HG03378 (cell line): ENCODE measurements around the gene NRP2.

ENCODE experiments used
- ATAC-seq: cut with Tn5 transposase; IDR thresholded peaks from one replicate; pipeline ENCODE4 v1.9.1; 2021; ENCODE audit warnings: mild to moderate bottlenecking, moderate library complexity; ENCODE audit not compliant: unreplicated experiment

Gene NRP2, protein sequence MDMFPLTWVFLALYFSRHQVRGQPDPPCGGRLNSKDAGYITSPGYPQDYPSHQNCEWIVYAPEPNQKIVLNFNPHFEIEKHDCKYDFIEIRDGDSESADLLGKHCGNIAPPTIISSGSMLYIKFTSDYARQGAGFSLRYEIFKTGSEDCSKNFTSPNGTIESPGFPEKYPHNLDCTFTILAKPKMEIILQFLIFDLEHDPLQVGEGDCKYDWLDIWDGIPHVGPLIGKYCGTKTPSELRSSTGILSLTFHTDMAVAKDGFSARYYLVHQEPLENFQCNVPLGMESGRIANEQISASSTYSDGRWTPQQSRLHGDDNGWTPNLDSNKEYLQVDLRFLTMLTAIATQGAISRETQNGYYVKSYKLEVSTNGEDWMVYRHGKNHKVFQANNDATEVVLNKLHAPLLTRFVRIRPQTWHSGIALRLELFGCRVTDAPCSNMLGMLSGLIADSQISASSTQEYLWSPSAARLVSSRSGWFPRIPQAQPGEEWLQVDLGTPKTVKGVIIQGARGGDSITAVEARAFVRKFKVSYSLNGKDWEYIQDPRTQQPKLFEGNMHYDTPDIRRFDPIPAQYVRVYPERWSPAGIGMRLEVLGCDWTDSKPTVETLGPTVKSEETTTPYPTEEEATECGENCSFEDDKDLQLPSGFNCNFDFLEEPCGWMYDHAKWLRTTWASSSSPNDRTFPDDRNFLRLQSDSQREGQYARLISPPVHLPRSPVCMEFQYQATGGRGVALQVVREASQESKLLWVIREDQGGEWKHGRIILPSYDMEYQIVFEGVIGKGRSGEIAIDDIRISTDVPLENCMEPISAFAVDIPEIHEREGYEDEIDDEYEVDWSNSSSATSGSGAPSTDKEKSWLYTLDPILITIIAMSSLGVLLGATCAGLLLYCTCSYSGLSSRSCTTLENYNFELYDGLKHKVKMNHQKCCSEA

DNA sequence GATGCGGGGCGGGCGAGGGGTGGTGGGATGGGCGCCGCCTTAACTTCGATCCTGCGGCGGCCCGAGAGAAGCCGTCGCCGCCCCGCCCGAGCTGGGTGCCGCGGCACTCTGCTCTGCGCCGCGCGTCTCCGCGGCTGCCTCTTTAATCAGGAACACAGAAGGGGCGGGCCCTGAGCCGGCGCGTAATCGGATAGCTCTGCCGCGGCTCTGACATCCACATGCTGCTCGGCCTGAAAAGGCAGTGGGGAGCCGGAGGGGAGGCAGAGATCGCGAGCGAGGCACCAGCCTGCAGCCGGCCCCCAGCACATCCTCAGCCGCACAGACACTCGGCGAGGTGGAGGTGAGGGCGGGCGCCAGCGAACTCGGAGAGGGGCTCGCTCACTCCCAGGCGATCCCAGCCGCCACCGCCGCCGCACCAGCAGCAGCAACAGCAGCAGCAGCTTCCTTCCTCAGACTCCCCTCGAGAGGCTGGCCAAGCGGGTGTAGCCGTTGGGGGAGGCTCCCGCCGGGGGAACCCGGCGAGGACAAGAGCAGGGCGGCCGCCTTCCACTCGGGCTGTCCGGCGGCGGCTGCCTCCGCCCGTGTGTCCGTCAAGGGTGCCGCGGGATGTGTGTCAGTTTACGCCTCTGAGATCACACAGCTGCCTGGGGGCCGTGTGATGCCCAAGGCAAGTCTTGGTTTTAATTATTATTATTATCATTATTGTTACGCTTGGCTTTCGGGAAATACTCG is at the start of gene NRP2:
NRP2 (plus strand) TSS at position 263 of the 732 bp plus-strand sequence. CDS start 790 bp downstream, outside the sequence.
- ATAC-seq, result peak; percentile 53

GRCh38 chr2:205633994-205634393 is 48.3 kb upstream of the NRP2 start:
- no peak for ATAC-seq

DNA sequence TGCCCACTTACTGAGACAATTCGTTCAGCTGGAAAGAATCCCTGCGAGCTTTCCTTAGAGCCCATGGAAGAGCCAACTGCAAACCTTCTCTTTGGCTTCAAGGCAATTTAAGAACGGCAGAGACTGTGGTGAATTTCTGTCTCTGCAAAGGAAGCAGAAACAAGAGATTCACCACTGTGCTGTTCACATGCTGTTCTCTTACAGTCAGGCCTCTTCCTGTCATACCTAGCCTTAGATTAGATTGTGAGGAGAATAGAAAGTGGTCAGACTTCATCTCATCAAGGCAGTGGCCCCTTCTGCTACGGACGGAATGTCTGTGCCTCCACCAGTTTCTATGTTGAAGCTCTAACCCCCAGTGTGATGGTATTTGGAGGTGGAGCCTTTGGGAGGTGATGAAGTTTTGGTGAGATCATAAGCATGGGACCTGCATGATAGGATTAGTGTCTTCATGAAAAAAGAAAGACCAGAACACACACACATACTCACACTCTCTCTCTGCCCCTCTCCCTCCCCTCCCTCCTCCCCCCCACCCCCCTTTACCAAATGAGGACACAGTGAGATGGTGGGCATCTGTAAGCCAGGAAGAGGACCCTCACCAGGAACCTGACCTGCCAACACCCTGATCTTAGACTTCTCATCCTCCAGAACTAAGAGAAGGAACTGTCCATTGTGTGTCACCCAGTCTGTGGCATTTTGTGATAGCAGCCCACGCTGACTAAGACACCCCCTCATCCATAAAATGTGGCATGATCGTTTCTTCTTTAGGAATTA is 45.6 kb upstream of the NRP2 start:
- ATAC-seq, result no peak

GRCh38 chr2:205637320-205637602 is 45.0 kb upstream of the NRP2 start:
- ATAC-seq, result no peak

DNA sequence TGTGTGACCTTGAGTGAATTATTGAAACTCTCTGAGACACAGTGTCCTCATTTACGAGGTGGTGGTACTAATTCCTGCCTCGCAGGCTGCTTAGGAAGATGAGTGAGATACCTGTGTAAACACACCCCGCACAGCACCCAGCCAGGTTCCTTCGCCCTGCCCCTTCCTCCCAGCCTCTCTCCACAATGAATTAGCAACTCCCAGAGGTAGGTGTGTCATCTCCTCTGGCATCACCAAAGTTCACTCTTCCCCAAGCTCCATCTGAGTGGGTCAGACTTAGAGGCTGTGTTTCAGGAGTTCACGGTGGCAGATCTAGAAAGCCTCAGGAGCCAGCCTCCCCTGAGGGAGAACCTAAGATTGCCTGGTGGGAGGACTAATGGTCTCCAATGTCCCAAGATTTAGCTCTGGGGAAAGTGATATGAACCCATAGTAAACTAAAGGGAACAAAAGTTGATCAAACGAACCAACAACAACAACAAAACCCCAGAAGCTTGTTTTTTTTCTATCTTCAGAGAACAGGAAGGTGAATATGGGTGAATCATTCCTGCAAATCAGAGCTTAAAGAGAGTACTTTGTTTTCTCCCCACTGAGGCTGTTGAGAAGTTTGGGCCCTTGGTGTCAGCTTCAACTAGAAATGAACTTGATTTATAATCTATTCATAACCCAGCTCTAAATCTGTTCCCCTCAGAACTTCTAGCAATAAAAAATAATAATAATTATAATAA is 44.4 kb upstream of the NRP2 start:
- no peak for ATAC-seq

GRCh38 chr2:205640716-205641115 is 41.6 kb upstream of the NRP2 start:
- no peak for ATAC-seq

GRCh38 chr2:205642599-205643356 is 39.5 kb upstream of the NRP2 start:
- no peak for ATAC-seq

- ATAC-seq, result no peak
Measured at GRCh38 chr2:205643391-205643885, 38.9 kb upstream of the NRP2 start.

DNA sequence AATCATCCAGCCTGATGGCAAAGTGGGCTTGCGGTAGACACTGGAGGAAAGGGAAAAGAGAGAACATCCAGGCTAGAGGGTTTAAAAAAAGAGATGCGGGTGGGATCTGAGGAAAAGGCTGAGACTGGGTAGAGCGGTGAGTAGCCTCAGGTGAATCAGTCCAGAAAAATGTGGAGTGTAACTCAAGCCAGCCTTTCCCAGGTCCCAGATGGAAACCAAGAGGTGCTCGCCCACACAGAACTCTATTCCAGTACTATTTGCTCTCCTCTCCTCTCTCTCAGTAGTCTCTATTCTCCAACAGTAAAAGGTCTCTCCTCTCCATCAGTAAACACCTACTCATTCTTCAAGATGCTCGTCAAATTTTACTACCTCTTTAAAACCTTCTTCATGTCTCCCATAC is 38.3 kb upstream of the NRP2 start:
- no peak for ATAC-seq

DNA sequence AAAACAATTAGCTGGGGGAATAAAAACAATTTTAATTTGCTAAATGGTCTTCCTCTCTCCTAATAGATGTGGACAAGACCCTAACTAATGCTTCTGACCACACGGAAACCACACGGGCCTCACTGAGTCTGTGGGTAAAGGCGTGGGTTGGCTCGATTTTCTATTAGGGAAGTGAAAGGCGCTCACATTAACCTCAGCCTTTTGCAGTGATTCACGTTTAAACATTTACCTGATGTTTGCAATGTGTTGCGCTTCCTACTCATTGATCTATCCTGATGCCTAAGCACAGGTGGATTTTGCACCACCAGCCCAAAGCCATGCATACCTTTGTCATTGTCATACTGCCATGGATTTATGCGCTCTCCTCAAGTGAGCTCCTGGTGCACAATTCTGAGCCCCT is 35.6 kb upstream of the NRP2 start:
- ATAC-seq, result peak; percentile 99

GRCh38 chr2:205650450-205650849 is 31.9 kb upstream of the NRP2 start:
- no peak for ATAC-seq

- ATAC-seq, result no peak
Measured at GRCh38 chr2:205650931-205651330, 31.4 kb upstream of the NRP2 start.

DNA sequence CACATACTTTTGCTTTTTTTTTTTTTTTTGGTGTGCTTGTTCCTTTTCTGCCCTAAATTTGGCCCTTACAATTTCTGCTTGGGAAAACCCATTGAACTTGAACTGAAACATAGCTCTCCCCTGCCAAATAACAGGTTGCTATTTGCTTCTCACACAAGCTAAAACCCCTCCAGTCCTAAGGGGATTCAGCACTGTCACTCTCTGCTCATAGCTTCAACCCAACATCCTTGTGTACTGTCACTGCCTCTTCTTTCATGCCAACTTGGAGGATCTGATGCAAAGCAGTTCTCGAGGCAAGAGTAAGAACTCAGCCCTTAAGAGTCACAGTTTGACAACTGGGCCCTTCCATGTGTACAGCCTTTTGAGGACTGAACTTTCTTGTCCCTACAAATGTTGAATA is 30.6 kb upstream of the NRP2 start:
- ATAC-seq, result no peak

GRCh38 chr2:205654878-205655605 is 27.3 kb upstream of the NRP2 start:
- ATAC-seq, result no peak

GRCh38 chr2:205655779-205656456 is 26.4 kb upstream of the NRP2 start:
- no peak for ATAC-seq

GRCh38 chr2:205656461-205656860 is 25.8 kb upstream of the NRP2 start:
- ATAC-seq, result no peak

DNA sequence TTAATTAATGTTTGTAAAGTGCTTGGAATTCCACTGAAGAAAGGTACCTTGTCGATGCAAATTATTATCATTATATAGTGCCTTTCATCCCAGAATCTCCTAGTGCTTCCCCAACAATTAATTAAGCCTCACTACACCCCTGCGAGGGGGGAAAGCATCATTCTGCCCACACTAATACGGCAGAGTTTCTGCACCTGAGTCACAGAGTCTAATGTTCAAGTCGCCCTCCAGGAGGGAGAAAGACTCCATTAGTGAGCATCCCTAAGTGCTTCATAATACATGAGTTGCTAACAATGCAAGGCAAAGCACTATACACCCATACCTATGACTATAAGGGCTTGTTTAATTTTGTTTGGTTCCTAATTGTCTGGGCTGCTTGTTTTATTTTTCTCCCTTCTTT is 25.4 kb upstream of the NRP2 start:
- ATAC-seq, result no peak

GRCh38 chr2:205657579-205657978 is 24.7 kb upstream of the NRP2 start:
- ATAC-seq, result no peak
